HG02642 (cell line): ENCODE data around the gene CDPF1.
"Not testable (repeated sequence)": the region's sequence is repeated elsewhere in the genome, so short reads cannot be mapped to it uniquely, and the experiment has no call there.

Source experiments
- ATAC-seq: cut with Tn5 transposase; IDR thresholded peaks from one replicate; pipeline ENCODE4 v1.9.1; 2021; ENCODE audit warnings: mild to moderate bottlenecking; ENCODE audit not compliant: unreplicated experiment, poor library complexity

The CDPF1 gene

DNA sequence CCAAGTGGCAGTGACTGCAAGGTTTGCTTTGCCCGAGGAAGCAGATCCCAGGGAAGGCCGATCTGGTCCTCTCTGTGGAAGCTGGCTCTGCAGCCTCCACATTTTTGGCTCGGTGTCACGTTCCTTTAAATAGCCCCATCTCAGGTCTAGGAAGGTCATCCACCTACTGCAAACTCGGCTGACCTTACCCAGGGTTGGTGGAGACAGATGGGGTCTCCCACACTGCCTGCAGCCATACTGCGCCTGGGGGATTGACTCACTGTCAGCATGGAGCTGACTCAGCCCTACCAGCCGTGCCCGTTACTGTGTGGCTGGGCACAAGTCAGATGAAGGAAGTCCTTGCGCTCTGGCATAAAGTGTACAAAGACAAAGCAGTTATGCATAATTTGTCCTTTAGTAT lies 16.9 kb downstream of the CDPF1 start:
- no peak for ATAC-seq

DNA sequence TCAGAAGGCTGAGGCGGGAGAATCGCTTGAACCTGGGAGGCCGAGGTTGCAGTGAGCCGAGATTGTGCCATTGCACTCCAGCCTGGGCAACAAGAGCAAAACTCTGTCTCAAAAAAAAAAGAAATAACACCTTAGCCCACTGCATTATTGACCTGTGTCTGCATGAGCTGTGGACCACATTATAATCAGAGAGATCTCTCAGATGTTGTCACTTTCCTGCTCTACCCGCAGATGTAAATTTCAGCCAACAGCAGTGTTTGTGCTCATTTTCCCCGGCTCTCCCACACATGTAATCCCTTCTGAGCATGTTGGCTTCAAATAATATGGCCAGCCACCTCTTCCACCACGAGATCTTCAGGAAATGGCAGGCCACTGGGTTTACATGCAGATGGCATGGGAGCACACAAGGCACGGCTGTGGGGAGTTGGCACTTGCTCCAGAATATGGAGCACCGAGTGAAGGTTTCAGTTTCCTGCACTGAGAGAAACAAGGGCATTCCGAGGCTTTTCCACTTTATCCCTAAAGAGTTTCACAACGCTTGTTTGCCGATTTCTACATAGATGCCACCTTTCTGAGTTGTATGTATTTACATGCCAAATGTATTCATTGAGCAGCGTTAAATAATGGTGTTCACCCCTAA lies 19.7 kb downstream of the CDPF1 start:
- no peak for ATAC-seq

DNA sequence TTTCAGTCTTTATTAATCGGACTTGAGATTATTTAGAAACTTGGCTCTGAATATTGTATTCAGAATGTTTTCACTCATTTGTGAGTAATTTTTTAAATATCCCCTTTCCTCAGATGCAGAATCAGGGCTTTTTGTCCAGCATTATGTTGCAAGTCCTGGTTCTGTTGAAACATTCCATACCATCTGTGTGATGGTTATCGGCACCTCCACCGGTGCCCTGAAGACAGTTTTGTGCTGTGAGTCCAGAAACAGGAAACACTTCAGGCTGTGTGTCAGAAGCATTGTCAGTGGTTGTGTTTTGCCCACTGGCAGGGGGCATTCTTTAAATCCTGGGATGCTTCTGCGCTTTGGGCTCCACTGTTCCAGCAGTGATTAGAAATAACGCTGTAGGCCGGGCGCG lies 20.4 kb downstream of the CDPF1 start:
- no peak for ATAC-seq

DNA sequence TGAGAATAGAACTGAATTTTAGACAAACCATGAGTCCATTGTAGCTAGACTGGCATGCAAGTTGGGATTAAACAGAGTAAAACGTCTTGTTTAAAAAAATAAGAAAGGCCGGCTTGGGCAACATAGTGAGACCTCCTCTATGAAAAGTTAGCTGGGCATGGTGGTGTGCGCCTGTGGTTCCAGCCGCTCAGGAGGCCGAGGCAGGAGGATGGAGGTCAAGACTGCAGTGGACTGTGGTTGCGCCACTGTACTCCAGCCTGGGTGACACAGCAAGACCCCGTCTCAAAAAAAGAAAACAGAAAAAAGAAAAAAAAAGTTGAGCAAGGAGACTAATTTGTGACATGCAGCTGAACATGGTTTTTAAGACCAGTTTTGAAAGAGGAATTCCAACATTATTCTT lies 23.5 kb downstream of the CDPF1 start:
- no peak for ATAC-seq

DNA sequence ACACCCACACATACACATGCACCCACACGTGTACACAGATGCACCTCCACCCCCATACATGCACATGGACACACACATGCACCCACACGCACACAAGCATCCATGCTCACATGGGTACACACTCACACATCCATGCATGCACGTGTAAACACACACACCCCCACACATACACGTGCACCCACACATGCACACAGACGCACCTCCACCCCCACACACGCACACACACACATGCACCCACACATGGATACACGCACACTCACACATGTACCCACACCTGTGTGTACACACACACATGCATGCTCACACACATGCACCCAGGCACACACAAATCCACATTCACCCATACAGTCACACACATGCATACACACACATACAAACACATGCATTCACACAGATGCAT lies 24.5 kb downstream of the CDPF1 start:
- no peak for ATAC-seq

DNA sequence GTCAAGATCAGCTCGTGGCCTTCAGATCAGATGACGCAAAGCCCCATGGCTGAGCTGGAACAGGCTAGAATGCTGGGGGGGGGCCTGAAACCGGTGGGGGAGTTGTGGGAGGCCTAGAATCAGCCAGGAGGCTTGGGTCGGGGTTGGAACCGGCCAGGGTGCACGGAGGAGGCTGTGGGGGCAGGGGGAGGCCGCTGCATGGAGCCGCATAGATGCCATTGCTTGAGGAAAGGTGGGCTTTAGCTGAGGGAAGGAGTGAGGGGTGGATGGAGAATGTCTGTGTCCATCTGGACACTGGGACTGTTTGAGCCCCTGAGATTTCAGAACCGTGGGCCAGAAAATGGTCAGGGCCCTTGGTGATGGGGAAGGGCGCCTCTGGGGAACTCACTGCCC lies 25.2 kb downstream of the CDPF1 start:
- no peak for ATAC-seq

DNA sequence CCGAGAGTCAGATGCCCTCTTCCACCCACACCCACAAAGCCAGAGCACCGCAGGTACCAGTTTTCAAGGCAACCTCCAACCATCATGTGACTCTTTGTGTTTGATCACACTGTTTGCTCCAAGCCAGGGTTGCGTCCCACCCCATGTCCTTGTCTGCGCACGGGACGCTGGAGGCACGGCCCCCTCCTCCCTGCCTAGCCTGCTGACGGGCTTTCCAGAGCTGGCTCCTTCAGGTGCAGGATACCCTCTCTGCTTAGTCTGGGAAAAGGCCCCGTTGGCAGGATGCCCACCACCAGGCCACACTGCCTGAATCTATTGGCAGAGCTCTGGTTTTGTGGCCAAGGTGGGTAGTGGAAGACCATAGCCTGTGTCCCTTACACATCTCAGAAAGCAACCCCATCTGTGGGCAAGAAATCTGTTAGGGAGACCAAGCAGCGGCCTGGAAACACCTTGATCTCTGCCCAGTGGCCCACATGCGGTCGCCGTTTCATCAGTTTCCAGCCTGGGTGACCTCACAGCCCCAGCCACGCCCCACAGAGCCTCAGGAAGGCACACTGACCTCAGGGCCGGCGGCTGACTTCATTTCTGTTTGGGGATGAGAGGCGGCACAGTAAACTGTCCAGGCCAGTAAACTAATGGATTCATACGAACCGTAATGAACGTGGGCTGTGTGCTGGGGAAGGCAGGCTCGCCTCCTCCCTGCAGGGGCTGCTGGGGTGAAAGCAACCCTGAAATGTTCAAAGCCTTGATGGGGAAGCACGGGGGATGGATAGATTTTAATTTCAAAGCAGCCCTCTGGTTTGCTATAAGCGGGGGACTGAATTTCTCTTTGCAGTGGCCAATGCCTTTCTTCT lies 25.8 kb downstream of the CDPF1 start:
- no peak for ATAC-seq

DNA sequence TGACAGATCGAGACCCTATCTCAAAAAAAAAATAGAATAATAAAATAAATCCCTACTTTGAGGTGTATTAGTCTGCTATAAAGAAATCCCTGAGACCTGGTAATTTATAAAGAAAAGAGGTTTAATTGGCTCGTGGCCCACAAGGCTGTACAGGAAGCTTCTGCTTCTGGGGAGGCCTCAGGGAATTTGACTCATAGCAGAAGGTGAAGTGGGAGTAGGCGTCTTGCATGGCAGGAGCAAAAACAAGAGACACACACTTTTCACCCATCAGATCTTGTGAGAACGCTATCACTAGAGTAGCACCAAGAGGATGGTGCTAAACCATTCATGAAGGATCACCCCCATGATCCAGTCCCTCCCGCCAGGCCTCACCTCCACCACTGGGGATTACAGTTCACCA lies 29.2 kb downstream of the CDPF1 start:
- no peak for ATAC-seq

DNA sequence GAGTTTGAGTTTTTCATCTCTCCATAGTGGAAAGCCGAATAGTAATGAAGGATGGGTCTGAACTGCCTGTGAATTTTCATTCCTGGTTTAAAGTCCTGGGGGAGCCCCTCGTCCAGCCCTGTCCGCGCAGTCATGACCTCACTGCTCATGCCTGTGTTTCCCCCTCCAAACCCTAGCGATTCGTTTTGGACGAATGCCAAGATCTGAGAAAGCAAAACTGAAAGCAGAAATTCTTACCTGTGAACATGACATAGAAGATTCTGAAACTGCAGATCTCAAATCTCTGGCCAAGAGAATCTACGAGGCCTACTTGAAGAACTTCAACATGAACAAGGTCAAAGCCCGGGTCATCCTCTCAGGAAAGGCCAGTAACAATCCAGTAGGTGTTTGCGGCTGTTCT lies 30.5 kb downstream of the CDPF1 start:
- ATAC-seq: no peak

DNA sequence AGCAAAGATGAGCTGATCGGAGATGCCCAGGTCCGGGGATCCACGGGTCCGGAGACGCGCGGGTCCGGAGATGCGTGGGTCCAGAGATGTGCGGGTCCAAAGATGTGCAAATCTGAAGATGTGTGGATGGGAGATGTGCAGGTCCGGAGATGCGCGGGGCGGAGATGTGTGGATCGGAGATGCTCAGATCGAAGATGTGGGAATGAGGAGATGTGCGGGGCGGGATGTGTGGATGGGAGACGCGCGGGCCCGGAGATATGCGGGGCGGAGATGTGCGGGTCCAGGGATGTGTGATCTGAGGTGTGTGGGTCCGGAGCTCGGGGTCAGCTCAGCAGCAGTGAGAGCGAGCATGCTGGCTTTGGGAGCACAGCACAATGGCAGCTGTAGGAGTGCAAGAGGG lies 35.5 kb downstream of the CDPF1 start:
- no peak for ATAC-seq

DNA sequence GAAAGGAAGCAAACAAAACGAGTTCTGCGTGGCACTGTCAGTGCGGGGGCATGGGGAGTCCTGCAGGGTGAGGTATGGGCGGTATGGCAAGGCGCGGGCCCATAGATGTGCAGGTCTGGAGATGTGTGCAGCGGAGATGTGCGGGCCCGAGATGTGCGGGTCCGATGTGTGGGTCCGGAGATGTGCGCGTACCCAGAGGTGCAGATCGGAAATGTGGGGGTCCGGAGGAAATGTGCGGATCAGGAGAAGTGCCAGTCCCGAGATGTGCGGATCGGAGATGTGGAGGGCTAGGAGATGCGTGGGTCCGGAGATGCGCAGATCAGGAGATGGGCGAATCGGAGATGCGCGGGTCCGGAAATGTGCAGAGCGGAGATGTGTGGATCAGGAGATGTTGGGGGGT lies 35.9 kb downstream of the CDPF1 start:
- no peak for ATAC-seq

DNA sequence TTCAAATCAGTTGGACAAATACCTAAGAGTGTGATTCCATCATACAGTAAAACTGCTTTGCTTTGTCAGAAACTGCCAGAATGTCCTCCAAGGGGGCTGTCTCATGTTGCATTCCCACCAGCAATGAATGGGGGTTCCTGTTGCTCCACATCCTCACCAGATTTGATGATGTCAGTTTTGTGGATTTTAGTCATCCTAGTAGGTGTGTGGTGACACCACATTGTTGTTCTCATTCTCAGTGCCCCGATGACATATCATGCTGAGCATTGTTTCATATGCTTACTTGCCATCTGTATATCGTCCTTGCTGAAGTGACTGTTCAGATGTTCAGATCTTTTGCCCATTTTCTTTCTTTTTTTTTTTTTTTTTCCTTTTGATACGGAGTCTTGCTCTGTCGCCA lies 37.0 kb downstream of the CDPF1 start:
- no peak for ATAC-seq

DNA sequence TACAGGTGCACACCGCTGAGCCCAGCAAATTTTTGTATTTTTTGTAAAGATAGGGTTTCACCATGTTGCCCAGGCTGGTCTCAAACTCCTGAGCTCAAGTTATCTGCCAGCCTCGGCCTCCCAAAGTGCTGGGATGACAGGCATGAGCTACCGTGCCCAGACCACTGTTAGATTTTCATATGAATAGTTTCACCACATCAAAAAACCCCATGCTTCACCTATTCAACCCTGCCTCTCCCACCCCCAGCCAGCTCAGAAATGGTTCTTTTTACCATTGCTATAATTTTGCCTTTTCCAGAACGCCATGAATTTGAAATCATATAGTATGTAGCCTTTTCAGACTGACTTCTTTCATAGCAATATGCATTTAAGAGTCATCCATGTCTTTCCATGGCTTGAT lies 37.9 kb downstream of the CDPF1 start:
- no peak for ATAC-seq

DNA sequence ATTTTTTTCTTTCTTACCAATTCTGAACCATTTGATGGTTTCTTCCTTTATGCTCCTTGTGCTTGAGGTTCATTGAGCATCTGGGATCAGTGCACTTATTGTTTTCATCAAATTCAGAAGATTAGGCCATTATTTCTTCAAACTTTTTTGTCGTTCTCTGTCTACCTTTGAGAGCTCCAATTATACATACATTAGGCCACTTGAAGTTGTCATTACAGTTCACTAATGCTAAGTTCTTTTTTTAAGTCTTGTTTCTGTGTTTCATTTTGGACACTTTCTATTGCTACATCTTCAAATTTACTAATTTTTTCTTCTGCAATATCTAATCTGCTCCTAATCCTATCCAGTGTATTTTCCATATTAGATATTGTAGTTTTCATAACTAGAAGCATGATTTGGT lies 40.8 kb downstream of the CDPF1 start:
- ATAC-seq: no peak

DNA sequence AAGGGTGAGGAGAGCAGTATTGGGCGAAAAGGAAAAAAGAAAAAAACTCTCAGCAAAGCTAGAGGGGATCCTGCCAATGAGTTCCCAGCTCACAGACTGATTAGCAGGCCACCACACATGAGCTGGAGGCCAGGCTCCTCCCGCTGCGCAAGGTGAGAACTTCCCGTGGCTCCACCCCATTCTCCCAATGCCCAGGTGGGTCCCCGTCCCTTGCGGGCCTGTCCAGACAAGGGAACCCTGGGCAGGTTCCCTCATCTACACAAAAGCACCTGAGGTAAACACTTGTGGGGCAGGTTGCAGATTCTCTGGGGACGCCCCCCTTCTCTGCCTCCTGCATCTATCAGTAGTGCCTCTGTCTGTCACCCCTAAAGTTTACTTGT lies 46.5 kb downstream of the CDPF1 start:
- ATAC-seq: no peak

DNA sequence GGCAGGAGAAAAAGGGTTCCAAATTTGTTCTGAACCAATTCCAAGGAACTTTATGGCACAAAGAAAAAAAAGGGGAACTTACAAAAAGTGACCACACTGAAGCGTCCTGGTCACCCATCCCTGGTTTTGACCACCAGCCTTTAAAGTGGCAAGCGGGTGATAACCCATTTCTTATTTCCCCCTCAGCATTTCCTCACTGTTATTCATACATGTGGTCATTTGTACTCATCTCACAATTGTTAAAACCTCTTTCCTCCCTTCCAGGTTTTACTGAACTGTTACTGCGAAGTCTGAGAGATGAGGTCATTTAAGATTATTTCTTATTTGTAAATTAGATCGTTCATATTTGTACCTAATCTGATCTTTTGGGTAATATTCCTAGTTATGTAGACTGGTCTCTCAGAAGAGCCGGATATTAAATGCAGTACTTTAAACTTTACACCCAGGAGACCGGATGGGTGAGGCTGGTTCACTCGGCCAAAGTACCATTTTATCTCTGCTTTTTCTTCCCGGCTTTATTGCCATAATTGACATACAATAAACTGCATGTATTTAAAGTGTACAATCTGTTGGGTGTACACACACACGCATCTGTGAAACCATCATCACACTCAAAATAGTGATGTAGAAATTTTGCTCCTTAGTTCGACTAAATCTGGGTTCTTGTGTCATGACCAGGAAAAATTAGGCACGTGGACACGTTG lies 47.0 kb downstream of the CDPF1 start:
- ATAC-seq: no peak

DNA sequence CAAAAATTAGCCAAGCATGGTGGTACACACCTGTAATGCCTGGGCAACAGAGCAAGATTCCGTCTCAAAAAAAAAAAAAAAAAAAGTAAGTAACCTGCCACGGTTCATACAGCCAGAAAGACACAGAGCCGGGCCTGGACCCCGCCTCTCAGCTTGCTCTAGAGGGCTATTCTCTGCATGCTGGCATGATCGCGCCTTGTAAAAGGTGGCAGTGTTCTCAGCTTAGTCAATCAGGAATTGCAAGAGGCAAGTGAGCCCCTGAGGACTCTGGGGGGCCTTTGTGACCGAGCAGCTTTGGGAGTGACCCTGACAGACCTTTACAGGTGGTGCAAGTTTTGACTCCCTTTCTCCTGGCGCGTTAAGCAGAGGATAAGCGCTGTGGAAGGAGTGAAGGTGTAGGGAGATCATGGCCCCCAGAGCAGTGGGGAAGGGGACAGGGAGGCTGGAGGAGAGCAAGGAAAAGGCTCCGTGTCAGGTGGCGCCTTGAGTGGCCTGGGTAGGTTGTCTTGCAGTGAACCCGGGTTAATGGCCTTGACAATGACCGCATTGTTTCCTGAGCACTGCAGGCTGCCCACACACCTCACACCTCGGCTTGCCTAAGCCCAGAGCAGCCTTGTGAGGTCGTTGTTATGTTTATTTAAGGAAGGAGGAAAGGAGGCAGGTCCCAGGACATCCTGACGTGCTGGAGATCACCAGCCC lies 48.9 kb downstream of the CDPF1 start:
- ATAC-seq: no peak

DNA sequence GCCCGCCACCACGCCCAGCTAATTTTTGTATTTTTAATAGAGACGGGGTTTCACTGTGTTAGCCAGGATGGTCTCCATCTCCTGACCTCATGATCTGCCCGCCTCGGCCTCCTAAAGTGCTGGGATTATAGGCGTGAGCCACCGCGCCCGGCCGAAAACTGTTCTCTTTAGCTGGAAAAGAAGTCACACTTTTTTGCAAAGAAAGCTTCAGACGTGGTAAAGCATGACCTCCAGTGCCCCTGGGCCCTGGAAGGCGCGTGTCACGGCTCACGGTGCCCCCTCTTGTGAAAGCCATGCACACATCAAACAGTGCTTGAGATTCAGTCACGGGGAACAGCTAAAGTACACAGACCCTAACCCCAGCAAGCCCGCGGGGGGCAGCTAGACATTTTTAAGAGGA lies 51.3 kb downstream of the CDPF1 start:
- not testable (repeated sequence) for ATAC-seq

DNA sequence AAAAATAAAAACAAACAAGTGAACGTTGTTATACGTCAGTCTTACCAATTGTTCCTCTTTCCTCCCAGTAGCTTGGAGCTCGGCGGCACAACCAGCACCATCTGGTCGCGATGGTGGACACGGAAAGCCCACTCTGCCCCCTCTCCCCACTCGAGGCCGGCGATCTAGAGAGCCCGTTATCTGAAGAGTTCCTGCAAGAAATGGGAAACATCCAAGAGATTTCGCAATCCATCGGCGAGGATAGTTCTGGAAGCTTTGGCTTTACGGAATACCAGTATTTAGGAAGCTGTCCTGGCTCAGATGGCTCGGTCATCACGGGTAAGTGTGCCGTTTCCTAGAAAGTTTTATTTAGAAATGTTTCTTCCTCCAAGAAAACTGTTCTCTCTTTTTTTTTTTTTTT lies 51.8 kb downstream of the CDPF1 start:
- no peak for ATAC-seq

DNA sequence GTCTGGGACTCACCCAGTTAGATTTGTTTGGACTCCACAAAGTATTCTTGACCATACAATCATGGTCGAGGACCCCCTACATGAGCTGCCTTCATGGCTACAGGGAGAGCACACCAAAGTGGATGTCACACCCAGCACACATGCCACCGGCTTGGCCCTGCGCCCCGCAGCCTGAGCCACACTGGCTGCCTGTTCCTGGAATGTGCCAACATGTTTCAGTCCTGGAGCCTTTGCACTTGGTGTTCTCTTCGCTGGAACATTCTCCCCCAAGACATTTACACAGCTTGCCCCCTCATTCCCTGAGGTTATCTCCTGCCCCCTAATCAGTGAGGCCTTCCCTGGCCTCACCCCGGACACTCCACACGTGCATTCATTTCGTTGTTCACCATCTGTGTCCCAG lies 53.8 kb downstream of the CDPF1 start:
- no peak for ATAC-seq
